Activated CD8-positive, alpha-beta memory T cell treated with anti-CD3 and anti-CD28 coated beads, Interleukin-2, amount 50 U/mL, for 1 hour (primary cell): Measurements from ENCODE around the gene CCNI2.

Experiments
- DNase-seq: peaks from one replicate; pipeline ENCODE4 v3.0.0-alpha.2; 2020; ENCODE audit errors: extremely low read depth

Gene CCNI2, protein sequence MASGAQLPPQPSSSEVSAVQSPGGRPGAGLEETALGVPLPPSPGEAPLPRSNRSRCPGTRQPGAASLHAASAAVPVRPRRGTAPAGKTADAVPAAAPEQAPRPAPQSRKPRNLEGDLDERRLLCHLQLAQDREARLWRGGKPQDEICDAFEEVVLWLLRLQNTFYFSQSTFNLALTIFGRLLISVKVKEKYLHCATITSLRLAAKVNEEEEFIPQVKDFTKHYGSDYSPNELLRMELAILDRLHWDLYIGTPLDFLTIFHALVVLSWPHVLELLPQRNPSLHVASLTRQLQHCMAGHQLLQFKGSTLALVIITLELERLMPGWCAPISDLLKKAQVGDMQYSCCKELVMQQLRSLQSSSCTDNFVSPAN

GRCh38 chr5:132746954-132747615 lies at the start of gene CCNI2:
Gene CCNI2, plus strand, starts transcription at chr5:132747426. Its CDS starts 70 bp downstream, at chr5:132747496.
- no peak for DNase-seq

DNA sequence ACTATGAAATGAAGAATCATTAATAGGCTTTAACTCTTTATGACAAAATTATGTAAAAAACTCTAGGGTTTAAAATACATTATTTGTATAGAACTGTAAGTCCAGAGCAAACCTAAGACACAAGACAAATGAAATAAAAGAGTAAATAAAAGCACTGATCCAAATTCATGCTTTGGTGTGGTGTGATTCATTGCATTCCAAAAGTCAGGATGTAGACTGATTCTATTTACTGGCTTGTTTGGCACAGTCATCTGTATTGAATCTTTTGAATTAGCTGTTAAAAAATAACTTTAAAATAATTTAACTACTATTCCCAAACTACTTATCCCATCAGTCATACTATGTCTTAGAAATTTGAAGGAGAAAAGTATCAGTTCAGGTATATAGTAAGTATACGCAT lies 42.4 kb upstream of the CCNI2 start:
- no peak for DNase-seq

DNA sequence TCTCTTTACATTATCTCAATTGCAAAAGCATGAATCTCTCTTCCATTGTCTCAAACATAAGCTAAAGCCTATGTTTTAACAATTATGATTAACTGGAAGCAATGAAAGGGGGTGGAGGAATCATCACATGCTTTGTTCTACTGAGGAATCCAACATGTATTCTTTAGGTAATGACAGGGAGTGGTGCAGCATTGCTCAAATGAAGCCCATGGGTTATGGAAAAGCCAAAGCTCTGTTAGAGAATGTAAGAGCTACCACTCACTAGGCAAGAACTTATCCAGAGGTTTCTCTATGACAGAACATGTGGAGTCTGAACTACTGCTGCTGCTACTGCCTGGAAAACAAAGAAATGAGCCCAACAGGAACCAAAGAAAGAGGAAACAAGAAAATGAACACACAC lies 38.6 kb upstream of the CCNI2 start:
- no peak for DNase-seq

- no peak for DNase-seq
Observed at GRCh38 chr5:132714456-132715307, 32.5 kb upstream of the CCNI2 start.

GRCh38 chr5:132718544-132719312 lies 28.5 kb upstream of the CCNI2 start:
- no peak for DNase-seq

DNA sequence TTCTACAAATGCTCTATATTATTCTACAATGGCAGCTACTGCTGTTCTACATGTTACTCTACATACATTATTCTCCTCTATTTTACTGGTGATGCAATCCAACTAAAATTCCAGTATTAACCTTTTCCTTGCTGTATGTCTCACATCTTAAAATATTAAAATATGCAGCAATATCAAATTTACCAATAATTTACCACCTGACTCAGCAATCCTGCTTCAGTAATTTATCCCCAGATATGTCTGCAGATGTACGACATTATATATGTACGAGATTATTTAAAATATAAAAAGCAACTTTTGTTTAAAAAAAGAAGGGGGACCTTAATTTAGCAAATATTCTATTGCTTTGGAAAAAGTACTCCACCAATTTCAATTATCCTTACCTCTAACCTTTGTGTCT lies 21.5 kb upstream of the CCNI2 start:
- no peak for DNase-seq

DNA sequence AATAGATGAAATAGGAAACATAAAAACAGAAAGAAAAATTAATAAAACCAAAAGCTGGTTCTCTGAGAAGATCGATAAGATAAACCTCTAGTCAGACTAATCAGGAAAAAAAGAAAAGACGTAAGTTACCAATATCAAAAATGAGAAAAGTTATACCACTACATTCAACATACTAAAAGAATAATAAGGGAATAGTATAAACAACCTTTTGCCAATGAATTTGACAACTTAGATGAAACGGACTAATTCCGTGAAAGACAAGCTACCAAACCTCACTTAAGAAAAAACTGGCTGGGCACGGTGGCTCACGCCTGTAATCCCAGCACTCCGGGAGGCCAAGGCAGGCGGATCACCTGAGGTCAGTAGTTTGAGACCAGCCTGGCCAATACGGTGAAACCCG lies 17.3 kb upstream of the CCNI2 start:
- no peak for DNase-seq

DNA sequence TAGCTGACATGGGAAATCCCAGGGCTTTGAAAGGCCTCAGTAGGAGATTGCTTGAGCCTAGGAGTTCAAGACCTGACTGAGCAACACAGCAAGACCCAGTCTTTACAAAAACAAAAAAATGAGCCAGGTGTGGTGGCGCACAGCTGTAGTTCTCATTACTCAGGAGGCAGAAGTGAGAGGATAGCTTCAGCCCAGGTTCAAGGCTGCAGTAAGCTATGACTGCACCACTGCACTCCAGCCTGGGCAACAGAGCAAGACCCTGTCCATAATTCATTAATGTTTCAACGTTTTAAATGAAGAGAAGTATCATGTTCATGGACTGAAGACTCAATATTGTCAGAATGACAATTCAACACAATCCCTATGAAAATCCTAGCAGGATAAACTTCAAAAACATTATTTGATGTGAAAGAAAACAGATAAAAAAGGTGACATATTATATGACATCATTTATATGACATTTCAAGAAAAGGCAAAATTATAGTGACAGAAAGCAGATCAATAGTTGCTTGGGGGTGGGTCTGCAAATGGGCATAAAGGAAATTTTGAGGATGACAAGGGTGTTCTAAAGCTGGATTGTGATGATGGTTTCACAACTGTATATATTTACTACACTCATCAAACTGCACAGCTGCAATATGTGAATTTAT lies 13.6 kb upstream of the CCNI2 start:
- DNase-seq: no peak

DNA sequence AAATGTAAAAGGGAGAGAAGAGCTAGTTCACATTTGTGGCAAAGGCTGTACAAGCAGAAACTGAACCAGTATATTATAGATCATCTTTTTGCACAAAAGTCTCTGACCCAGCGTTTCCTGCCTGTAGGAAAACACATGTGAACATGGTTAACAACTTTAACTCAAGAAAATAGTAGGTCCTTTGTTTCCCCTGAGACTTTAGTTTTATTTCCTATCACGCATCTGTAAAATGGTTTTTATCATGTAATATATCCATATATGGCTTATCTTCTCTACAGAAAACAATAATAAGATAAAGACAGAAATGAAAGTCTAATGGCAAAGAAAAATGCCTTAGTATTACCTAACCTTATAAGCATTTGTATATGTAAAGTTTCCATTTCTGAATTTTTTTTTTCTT lies 12.5 kb upstream of the CCNI2 start:
- DNase-seq: no peak

DNA sequence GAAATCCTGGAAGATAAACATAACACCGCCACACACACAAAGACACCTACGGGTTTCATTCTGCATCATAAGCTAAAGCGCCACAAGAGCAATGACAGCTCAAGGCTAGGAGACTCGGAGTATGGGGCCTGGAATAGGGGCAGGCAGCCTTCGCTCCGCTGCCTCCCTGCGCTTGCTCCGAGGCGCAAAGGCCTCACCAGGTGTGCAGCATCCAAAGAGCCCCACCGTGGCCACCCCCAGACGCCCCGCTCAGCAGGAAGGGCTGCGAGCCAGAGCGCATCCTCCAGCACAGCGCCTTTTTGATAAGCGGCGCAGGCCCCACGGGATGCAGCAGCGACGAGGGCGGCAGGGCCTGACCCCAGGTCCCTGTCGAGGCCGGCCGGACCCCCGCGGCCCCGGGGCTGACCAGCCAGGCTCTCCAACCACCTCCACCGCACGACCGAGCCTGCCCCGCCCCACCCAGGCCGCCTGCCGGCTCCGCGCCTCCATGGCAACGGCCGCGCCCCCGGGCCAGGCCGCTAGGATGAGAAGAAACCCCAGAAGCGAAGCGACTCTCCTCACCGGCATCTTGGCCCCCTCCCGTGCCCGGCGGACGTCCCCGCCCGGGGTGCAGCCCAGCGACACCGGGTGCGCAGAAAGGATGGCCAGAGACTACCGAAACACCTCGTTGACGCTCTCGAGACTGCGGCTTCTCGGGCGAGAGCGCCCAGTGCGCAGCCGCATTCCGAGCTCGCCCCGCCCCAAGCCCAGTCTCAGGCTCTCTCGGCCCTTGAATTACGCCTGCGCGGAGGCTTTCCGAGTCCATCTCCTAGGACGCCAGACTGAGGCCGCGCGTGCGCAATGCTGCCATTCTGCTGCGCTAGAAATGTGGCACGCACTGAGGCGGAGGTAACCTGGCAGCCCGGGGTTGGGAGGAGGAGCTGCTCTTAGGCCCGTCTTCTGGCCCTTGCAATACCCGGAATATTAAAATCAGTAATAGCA lies 10.1 kb upstream of the CCNI2 start, which contains the start of gene KIF3A:
Gene KIF3A, minus strand, starts transcription at position 694 of the 981 bp plus-strand sequence. Its CDS starts 127 bp downstream, at position 567.
- DNase-seq: peak; percentile 98

GRCh38 chr5:132737982-132738681 lies 9.1 kb upstream of the CCNI2 start:
- no peak for DNase-seq

DNA sequence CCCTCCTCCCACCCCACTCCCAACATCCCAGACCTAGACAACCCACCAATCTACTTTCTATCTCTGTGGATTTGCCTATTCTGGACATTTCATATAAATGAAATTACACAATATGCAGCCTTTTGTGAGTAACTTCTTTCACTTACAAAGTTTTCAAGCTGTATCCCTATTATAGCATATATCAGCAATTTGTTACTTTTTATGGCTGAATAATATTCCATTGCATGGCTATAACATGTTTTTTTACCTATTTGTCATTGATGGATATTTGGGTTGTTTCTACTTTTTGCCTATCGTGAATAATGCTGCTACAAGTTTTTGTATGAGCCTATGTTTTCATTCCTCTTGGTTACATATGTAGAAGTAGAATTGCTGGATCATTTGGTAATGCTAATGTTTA lies 8.0 kb upstream of the CCNI2 start:
- no peak for DNase-seq

- no peak for DNase-seq
Observed at GRCh38 chr5:132742158-132742557, 5.1 kb upstream of the CCNI2 start.

DNA sequence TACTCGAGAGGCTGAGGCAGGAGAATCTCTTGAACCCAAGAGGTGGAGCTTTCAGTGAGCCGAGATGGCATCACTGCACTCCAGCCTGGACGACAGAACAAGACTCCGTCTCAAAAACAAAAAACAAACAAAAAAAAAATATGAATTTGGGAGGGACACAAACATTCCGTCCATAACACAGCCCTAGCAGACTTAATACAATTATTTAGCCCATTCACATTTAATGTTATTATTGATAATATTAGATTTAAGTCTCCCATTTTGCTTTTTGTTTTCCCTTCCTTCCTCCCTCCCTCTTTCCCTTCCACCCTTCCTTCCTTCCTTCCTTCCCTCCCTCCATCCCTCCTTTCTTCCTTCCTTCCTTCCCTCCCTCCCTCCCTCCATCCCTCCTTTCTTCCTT lies 4.6 kb upstream of the CCNI2 start:
- DNase-seq: no peak

DNA sequence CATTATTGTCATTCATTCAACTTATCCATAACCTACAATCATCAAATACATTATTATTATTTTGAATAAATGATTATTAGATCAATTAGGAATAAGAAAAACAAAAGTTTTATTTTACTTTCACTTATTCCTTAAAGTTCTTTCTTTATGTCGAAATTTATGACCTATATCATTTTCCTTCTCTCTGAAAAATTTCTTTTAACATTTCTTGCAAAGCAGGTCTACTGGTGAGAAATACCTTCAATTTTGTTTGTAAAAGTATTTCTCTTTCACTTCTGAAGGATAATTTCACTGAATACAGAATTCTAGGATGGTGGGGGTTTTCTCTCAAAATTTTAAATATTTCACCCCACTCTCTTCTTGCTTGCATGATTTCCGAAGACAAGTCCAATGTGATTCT lies 2.6 kb upstream of the CCNI2 start:
- no peak for DNase-seq

DNA sequence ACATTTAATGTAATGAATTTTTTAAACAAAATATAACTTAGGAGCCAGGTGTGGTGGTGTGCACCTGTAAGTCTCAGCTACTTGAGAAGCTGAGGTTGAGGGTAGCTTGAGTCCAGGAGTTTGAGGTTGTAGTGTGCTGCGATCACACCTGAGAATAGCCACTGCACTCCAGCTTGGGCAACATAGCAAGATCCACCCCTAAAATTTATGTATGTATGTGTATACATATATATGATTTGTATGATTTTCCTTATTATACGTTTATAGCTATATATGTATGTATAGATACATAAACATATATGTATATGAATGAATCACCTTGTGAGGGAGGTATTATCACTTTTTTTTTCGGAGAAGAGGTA lies 653 bp upstream of the CCNI2 start:
- DNase-seq: no peak

- no peak for DNase-seq
Observed at GRCh38 chr5:132747616-132748440, 602 bp downstream of the CCNI2 start.

DNA sequence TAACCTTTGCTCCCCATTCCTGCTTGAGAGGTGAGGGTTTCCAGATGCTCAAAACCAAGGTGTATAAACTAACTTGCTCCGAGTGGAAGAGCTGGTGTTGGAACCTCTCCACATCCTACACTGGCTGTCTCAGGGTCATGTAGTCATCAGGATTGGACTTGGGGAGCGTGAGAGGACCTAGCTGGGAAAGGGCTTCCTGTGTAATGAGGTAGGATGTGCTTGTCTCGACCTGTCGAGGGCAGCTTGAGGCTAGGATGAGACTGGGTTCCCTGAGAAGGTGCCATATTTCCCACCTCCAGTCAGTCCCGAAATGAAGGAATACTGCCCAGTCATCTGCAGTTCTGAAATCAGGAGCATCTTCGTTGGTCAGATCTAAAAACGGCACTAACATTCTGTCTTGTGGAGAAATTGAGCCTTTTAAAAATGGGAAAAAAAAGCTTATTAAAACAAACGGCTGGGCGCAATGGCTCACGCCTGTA lies 1.3 kb downstream of the CCNI2 start:
- DNase-seq: no peak
